Left lung (tissue), 10 donors: ENCODE results near the gene NTRK2. TPM values are rescaled to one million over a fixed set of nuclear protein-coding genes. Genes with fewer than 3 reads are reported as not detected.

ENCODE experiments used
- ATAC-seq: fragments of 200-7000 bp; cut with Tn5 transposase; one replicate; pipeline ENCODE4 v1.9.1; 2020; ENCODE audit warnings: moderate library complexity
- DNase-seq, 4 donors: peaks; one replicate each; pipeline ENCODE4 v3.0.0-alpha.2; 2013 to 2020
- H3K27ac ChIP-seq, 2 donors: fragments of 200-600 bp; sonication (generic) in 1 of 2; one replicate each; pipeline versions ENCODE4 v1.5.0 to v1.8.0; 2020 to 2021
- H3K27me3 ChIP-seq, 2 donors: fragments of 200-600 bp; sonication (generic) in 1 of 2; one replicate each; pipeline versions ENCODE4 v1.5.0 to v1.8.0; 2020 to 2021
- H3K36me3 ChIP-seq, 2 donors: fragments of 200-600 bp; sonication (generic) in 1 of 2; one replicate each; pipeline versions ENCODE4 v1.5.0 to v1.8.0; 2020 to 2021
- H3K4me1 ChIP-seq, 2 donors: fragments of 200-600 bp; one replicate each; pipeline ENCODE4 v1.8.0; 2021
- H3K4me3 ChIP-seq, 2 donors: fragments of 200-600 bp; sonication (generic) in 1 of 2; one replicate each; pipeline versions ENCODE4 v1.5.0 to v1.8.0; 2020 to 2021; ENCODE audit warnings: mild to moderate bottlenecking in 1 of 2
- H3K9me3 ChIP-seq, 2 donors: fragments of 200-600 bp; sonication (generic) in 1 of 2; one replicate each; pipeline versions ENCODE4 v1.5.0 to v1.8.0; 2020 to 2021
- intact Hi-C, 2 donors: fragments of 100-400 bp; cut with DNase I; formaldehyde crosslinking; loops; one replicate each; pipeline versions ENCODE4 v1.11.2 to v1.14.2; 2022
- polyA plus RNA-seq, 6 donors: library from polyadenylated mRNA; unstranded; fragments of 120-200 nt; gene quantifications; one replicate each; pipeline ENCODE4 v1.2.1, GENCODE V29; 2013; ENCODE audit not compliant: insufficient read length in 6 of 6
- total RNA-seq, 2 donors: library from RNA; stranded (reverse); fragmentation: NEBNext Ultra II Directional; extraction: Animal tissue kit (Norgen Biotek cat#: 25700); gene quantifications; one replicate each; pipeline ENCODE4 v1.2.1, GENCODE V29; 2021
- TF ChIP-seq, protein P1 (sequence below), 2 donors: fragments of 200-600 bp; sonication (generic) in 1 of 2; IDR thresholded peaks; one replicate each; pipeline versions ENCODE4 v1.5.0 to v1.8.0; 2021; ENCODE audit warnings: antibody characterized with exemption in 2 of 2
- donor health status: DM: no; HTN: yes; CAD: no.
- donor health status: DM: no; HTN: no; CAD: no.

NTRK2 gene
- total and polyA plus RNA-seq, 8 donors: 0.29 to 3.8 (median 1.7) TPM

DNA sequence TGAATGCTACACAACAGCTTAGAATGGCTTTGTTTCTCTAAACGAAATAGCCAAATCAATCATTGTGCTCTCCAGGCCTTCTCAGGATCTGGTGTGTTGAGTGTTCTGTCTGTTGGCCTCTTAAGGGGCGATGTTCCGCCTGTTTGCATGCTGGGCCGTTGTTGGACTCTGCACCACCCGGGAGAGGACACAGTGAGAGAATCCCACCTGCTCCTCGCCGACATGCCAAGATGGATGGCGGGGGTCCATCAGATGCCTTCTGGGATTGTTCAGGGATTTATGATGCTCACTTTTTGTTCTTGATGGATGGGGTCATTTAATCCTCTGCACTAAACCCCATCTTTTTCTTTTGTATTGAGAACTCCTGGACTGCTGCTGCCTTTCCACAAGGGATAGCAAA lies 159.9 kb downstream of the NTRK2 start:
- Histone ChIP-seq H3K9me3 (no peaks in the 10 kb centered on the region), H3K36me3 (no peaks in the 10 kb centered on the region), H3K27me3 (no peaks in the 10 kb centered on the region), H3K27ac (no peak overlapping the region), H3K4me1 (no peaks in the 10 kb centered on the region), H3K4me3 (no peak overlapping the region)
- intact Hi-C loops: no loop called here
- DNase-seq: no peak
- ATAC-seq: no peak
- TF ChIP-seq, protein P1, sequence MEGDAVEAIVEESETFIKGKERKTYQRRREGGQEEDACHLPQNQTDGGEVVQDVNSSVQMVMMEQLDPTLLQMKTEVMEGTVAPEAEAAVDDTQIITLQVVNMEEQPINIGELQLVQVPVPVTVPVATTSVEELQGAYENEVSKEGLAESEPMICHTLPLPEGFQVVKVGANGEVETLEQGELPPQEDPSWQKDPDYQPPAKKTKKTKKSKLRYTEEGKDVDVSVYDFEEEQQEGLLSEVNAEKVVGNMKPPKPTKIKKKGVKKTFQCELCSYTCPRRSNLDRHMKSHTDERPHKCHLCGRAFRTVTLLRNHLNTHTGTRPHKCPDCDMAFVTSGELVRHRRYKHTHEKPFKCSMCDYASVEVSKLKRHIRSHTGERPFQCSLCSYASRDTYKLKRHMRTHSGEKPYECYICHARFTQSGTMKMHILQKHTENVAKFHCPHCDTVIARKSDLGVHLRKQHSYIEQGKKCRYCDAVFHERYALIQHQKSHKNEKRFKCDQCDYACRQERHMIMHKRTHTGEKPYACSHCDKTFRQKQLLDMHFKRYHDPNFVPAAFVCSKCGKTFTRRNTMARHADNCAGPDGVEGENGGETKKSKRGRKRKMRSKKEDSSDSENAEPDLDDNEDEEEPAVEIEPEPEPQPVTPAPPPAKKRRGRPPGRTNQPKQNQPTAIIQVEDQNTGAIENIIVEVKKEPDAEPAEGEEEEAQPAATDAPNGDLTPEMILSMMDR (IDR thresholded peaks at IDR 0.05): no peak

DNA sequence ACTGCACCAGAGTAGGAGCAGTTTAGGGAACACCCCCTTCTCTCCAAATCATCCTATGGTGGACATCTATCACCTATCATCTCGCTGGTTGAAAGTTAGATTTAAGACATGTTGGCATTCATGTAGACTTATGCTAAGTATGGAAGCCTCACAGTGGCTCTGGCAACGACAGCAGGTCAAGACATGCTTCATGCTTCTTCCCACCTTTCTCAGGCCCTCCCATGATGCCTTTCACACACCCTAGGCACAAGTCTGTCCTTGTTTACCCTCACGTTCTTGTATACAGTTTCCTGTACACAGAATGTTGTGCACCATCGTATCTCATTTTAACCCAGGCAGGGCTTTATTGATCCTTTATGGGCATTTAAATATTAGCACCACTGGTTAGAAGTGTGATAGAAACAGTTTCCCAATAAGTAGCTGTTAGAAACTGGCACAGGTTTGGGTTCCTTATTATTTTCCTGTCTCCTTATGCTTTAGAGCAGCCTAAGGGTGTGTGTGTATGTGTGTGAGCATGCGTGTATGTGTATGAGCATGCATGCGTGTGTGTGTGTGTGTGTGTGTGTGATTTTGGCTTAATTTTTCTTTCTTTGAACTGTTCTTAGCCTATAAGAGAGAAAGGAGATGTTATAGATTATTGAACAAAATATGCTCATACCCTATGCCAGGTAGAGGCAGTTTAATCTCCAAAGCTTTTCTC lies 160.6 kb downstream of the NTRK2 start:
- no peaks in the 10 kb centered on the region for H3K9me3 ChIP-seq
- intact Hi-C loops: no loop called here
- H3K27me3 ChIP-seq: no peaks in the 10 kb centered on the region
- H3K27ac ChIP-seq: no peak overlapping the region
- DNase-seq (no peak), ATAC-seq (no peak)
- H3K4me1 ChIP-seq: no peaks in the 10 kb centered on the region
- H3K4me3 ChIP-seq: no peak overlapping the region
- TF ChIP-seq, protein P1 (IDR thresholded peaks at IDR 0.05): no peak
- H3K36me3 ChIP-seq: no peaks in the 10 kb centered on the region

DNA sequence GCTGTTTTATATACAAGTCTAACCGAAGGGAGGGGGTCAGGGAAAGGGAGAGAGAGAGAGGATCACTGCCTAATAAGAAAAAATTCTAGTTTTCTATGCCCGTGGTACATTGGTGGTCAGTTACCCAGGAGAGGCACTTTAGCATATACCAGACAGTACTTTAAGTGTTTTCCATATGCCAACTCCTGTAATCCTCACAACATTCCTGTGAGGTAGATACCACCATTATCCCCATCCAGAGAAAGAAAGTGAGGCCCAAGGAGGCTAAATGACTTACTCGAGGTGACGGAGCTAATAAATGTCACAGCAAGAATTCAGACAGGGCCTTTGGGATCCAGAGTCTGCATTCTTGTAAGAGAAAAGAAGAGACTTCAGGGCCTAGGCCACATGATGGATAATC lies 161.8 kb downstream of the NTRK2 start:
- Histone ChIP-seq H3K27me3 (no peaks in the 10 kb centered on the region), H3K4me1 (no peaks in the 10 kb centered on the region), H3K27ac (no peak overlapping the region), H3K9me3 (no peaks in the 10 kb centered on the region), H3K4me3 (no peak overlapping the region), H3K36me3 (no peaks in the 10 kb centered on the region)
- no peak for ATAC-seq
- intact Hi-C loops: no loop called here
- DNase-seq: no peak
- TF ChIP-seq, protein P1 (IDR thresholded peaks at IDR 0.05): no peak

DNA sequence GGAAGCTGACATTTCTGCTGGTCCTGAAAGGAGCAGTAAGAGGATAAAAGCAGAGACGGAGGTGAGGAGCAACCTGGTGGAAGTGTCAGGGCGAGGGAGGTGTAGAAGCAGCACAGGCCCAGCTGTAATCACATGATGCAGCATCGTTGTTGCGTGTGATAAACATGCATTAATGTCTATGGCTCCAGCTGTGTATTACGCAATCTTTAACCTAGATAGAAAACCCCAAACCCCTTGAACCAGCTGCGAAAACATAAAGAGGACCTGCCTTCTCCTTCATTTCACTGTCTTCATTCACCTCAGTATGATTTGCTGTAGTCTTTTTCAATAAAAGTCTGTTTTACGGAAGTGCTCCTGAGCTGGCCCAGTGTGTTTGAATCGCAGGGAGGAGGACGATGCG lies 162.9 kb downstream of the NTRK2 start:
- no peaks in the 10 kb centered on the region for H3K4me1 ChIP-seq
- TF ChIP-seq, protein P1 (IDR thresholded peaks at IDR 0.05): no peak

DNA sequence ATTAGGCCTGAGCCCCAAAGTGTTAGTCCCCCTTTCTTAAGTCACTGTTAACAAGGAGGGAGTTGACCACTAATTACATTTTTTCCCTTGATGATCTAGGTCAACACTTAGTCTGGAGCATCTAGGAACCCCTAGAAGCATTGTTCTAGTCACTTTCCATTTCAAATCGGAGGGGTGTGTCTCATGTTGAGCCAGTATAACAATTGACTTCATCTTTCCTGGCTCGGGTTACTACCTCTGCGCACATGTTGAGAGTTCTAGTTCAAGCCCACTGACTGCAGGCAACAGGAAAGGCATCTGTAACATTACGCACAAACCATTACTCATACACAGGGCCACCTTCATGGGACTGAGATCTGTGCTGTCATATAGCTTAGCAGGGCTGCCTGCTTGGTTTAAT lies 164.9 kb downstream of the NTRK2 start:
- Histone ChIP-seq H3K27me3 (no peaks in the 10 kb centered on the region), H3K36me3 (no peaks in the 10 kb centered on the region), H3K27ac (no peak overlapping the region), H3K9me3 (no peaks in the 10 kb centered on the region), H3K4me1 (no peaks in the 10 kb centered on the region), H3K4me3 (no peak overlapping the region)
- no peak for ATAC-seq
- no peak for DNase-seq
- TF ChIP-seq, protein P1 (IDR thresholded peaks at IDR 0.05): no peak
- intact Hi-C loops: no loop called here

More for the DNA sequence above, 162.9 kb downstream of the NTRK2 start:
- DNase-seq (no peak), ATAC-seq (no peak)
- Histone ChIP-seq H3K27ac (no peak overlapping the region), H3K9me3 (no peaks in the 10 kb centered on the region), H3K27me3 (no peaks in the 10 kb centered on the region), H3K4me3 (no peak overlapping the region), H3K36me3 (no peaks in the 10 kb centered on the region)
- intact Hi-C loops: no loop called here
